ENCODE results near the gene TRIM2.

TRIM2 gene

GRCh38 chr4:153267890-153268289 lies 63.6 kb downstream of the TRIM2 start:
- Histone ChIP-seq H3K27me3 (ENCODE audit: low read depth, low read length) (no peaks in the 10 kb centered on the region), H3K4me1 (ENCODE audit: control insufficient read depth in 1 of 2, insufficient read depth in 2 of 2, low read length in 2 of 2) (peaks cover 0 to 10% of the 10 kb centered on the region in 2 donors), H3K36me3 (ENCODE audit: control insufficient read depth in 1 of 2, insufficient read depth in 2 of 2, low read length in 2 of 2) (peaks cover 3% of the 10 kb centered on the region in 2 donors), H3K4me3 (ENCODE audit: low read depth in 1 of 2, low read length in 2 of 2) (no peak overlapping the region), H3K9me3 (ENCODE audit: control insufficient read depth in 1 of 2, low read length in 2 of 2) (no peaks in the 10 kb centered on the region), H3K27ac (ENCODE audit: low read length) (no peak overlapping the region)

GRCh38 chr4:153268295-153268694 lies 64.1 kb downstream of the TRIM2 start:
- H3K27ac ChIP-seq (ENCODE audit: low read length), result no peak overlapping the region
- peaks cover 0 to 10% of the 10 kb centered on the region in 2 donors for H3K4me1 ChIP-seq (ENCODE audit: control insufficient read depth in 1 of 2, insufficient read depth in 2 of 2, low read length in 2 of 2)
- H3K4me3 ChIP-seq (ENCODE audit: low read depth in 1 of 2, low read length in 2 of 2), result no peak overlapping the region
- no peaks in the 10 kb centered on the region for H3K9me3 ChIP-seq (ENCODE audit: control insufficient read depth in 1 of 2, low read length in 2 of 2)
- peaks cover under 1 to 1% of the 10 kb centered on the region in 2 donors for H3K36me3 ChIP-seq (ENCODE audit: control insufficient read depth in 1 of 2, insufficient read depth in 2 of 2, low read length in 2 of 2)
- no peaks in the 10 kb centered on the region for H3K27me3 ChIP-seq (ENCODE audit: low read depth, low read length)

- peaks cover 0 to 10% of the 10 kb centered on the region in 2 donors for H3K4me1 ChIP-seq (ENCODE audit: control insufficient read depth in 1 of 2, insufficient read depth in 2 of 2, low read length in 2 of 2)
- H3K9me3 ChIP-seq (ENCODE audit: control insufficient read depth in 1 of 2, low read length in 2 of 2), result no peaks in the 10 kb centered on the region
- no peak overlapping the region for H3K27ac ChIP-seq (ENCODE audit: low read length)
These were observed 65.2 kb downstream of the TRIM2 start for GRCh38 chr4:153269218-153269990.

GRCh38 chr4:153270361-153270760 lies 66.1 kb downstream of the TRIM2 start:
- Histone ChIP-seq H3K4me1 (ENCODE audit: control insufficient read depth in 1 of 2, insufficient read depth in 2 of 2, low read length in 2 of 2) (peaks cover 0 to 10% of the 10 kb centered on the region in 2 donors), H3K27ac (ENCODE audit: low read length) (no peak overlapping the region), H3K27me3 (ENCODE audit: low read depth, low read length) (no peaks in the 10 kb centered on the region), H3K36me3 (ENCODE audit: control insufficient read depth in 1 of 2, insufficient read depth in 2 of 2, low read length in 2 of 2) (no peaks in the 10 kb centered on the region), H3K9me3 (ENCODE audit: control insufficient read depth in 1 of 2, low read length in 2 of 2) (no peaks in the 10 kb centered on the region), H3K4me3 (ENCODE audit: low read depth in 1 of 2, low read length in 2 of 2) (no peak overlapping the region)

More at GRCh38 chr4:153269218-153269990, 65.2 kb downstream of the TRIM2 start:
- H3K4me3 ChIP-seq (ENCODE audit: low read depth in 1 of 2, low read length in 2 of 2), result no peak overlapping the region
- no peaks in the 10 kb centered on the region for H3K27me3 ChIP-seq (ENCODE audit: low read depth, low read length)
- no peaks in the 10 kb centered on the region for H3K36me3 ChIP-seq (ENCODE audit: control insufficient read depth in 1 of 2, insufficient read depth in 2 of 2, low read length in 2 of 2)

GRCh38 chr4:153271820-153272219 lies 67.6 kb downstream of the TRIM2 start:
- no peaks in the 10 kb centered on the region for H3K36me3 ChIP-seq (ENCODE audit: control insufficient read depth in 1 of 2, insufficient read depth in 2 of 2, low read length in 2 of 2)
- H3K9me3 ChIP-seq (ENCODE audit: control insufficient read depth in 1 of 2, low read length in 2 of 2), result no peaks in the 10 kb centered on the region
- H3K27me3 ChIP-seq (ENCODE audit: low read depth, low read length), result no peaks in the 10 kb centered on the region
- H3K4me3 ChIP-seq (ENCODE audit: low read depth in 1 of 2, low read length in 2 of 2), result no peak overlapping the region
- no peak overlapping the region for H3K27ac ChIP-seq (ENCODE audit: low read length)
- H3K4me1 ChIP-seq (ENCODE audit: control insufficient read depth in 1 of 2, insufficient read depth in 2 of 2, low read length in 2 of 2), result peaks cover 0 to 10% of the 10 kb centered on the region in 2 donors

GRCh38 chr4:153273751-153274150 lies 69.5 kb downstream of the TRIM2 start:
- no peaks in the 10 kb centered on the region for H3K9me3 ChIP-seq (ENCODE audit: control insufficient read depth in 1 of 2, low read length in 2 of 2)
- no peak overlapping the region for H3K27ac ChIP-seq (ENCODE audit: low read length)
- H3K4me1 ChIP-seq (ENCODE audit: control insufficient read depth in 1 of 2, insufficient read depth in 2 of 2, low read length in 2 of 2), result peaks cover 0 to 14% of the 10 kb centered on the region in 2 donors
- H3K4me3 ChIP-seq (ENCODE audit: low read depth in 1 of 2, low read length in 2 of 2), result no peak overlapping the region
- no peaks in the 10 kb centered on the region for H3K36me3 ChIP-seq (ENCODE audit: control insufficient read depth in 1 of 2, insufficient read depth in 2 of 2, low read length in 2 of 2)
- H3K27me3 ChIP-seq (ENCODE audit: low read depth, low read length), result no peaks in the 10 kb centered on the region

GRCh38 chr4:153274967-153275366 lies 70.7 kb downstream of the TRIM2 start:
- peaks cover 0 to 10% of the 10 kb centered on the region in 2 donors for H3K4me1 ChIP-seq (ENCODE audit: control insufficient read depth in 1 of 2, insufficient read depth in 2 of 2, low read length in 2 of 2)
- no peaks in the 10 kb centered on the region for H3K9me3 ChIP-seq (ENCODE audit: control insufficient read depth in 1 of 2, low read length in 2 of 2)
- H3K36me3 ChIP-seq (ENCODE audit: control insufficient read depth in 1 of 2, insufficient read depth in 2 of 2, low read length in 2 of 2), result no peaks in the 10 kb centered on the region
- no peak overlapping the region for H3K27ac ChIP-seq (ENCODE audit: low read length)
- H3K27me3 ChIP-seq (ENCODE audit: low read depth, low read length), result no peaks in the 10 kb centered on the region
- no peak overlapping the region for H3K4me3 ChIP-seq (ENCODE audit: low read depth in 1 of 2, low read length in 2 of 2)

GRCh38 chr4:153275380-153276276 lies 71.4 kb downstream of the TRIM2 start:
- no peaks in the 10 kb centered on the region for H3K9me3 ChIP-seq (ENCODE audit: control insufficient read depth in 1 of 2, low read length in 2 of 2)
- H3K4me1 ChIP-seq (ENCODE audit: control insufficient read depth in 1 of 2, insufficient read depth in 2 of 2, low read length in 2 of 2), result peaks cover 0 to 10% of the 10 kb centered on the region in 2 donors
- no peaks in the 10 kb centered on the region for H3K36me3 ChIP-seq (ENCODE audit: control insufficient read depth in 1 of 2, insufficient read depth in 2 of 2, low read length in 2 of 2)
- no peak overlapping the region for H3K27ac ChIP-seq (ENCODE audit: low read length)
- no peak overlapping the region for H3K4me3 ChIP-seq (ENCODE audit: low read depth in 1 of 2, low read length in 2 of 2)
- H3K27me3 ChIP-seq (ENCODE audit: low read depth, low read length), result no peaks in the 10 kb centered on the region

- Histone ChIP-seq H3K9me3 (ENCODE audit: control insufficient read depth in 1 of 2, low read length in 2 of 2) (no peaks in the 10 kb centered on the region), H3K27ac (ENCODE audit: low read length) (no peak overlapping the region), H3K27me3 (ENCODE audit: low read depth, low read length) (no peaks in the 10 kb centered on the region), H3K4me1 (ENCODE audit: control insufficient read depth in 1 of 2, insufficient read depth in 2 of 2, low read length in 2 of 2) (peaks cover 0 to 10% of the 10 kb centered on the region in 2 donors), H3K4me3 (ENCODE audit: low read depth in 1 of 2, low read length in 2 of 2) (peak overlapping the region in 1 of 2 donors; percentile 28), H3K36me3 (ENCODE audit: control insufficient read depth in 1 of 2, insufficient read depth in 2 of 2, low read length in 2 of 2) (peaks cover 0 to 6% of the 10 kb centered on the region in 2 donors)
These were observed 72.7 kb downstream of the TRIM2 start for GRCh38 chr4:153276971-153277370.

GRCh38 chr4:153281476-153281875 lies 77.2 kb downstream of the TRIM2 start:
- no peak overlapping the region for H3K4me3 ChIP-seq (ENCODE audit: low read depth in 1 of 2, low read length in 2 of 2)
- H3K27ac ChIP-seq (ENCODE audit: low read length), result no peak overlapping the region
- peaks cover 0 to 6% of the 10 kb centered on the region in 2 donors for H3K9me3 ChIP-seq (ENCODE audit: control insufficient read depth in 1 of 2, low read length in 2 of 2)
- H3K4me1 ChIP-seq (ENCODE audit: control insufficient read depth in 1 of 2, insufficient read depth in 2 of 2, low read length in 2 of 2), result peaks cover 0 to 10% of the 10 kb centered on the region in 2 donors
- H3K36me3 ChIP-seq (ENCODE audit: control insufficient read depth in 1 of 2, insufficient read depth in 2 of 2, low read length in 2 of 2), result peaks cover 3 to 18% of the 10 kb centered on the region in 2 donors
- H3K27me3 ChIP-seq (ENCODE audit: low read depth, low read length), result no peaks in the 10 kb centered on the region

- no peaks in the 10 kb centered on the region for H3K27me3 ChIP-seq (ENCODE audit: low read depth, low read length)
- H3K9me3 ChIP-seq (ENCODE audit: control insufficient read depth in 1 of 2, low read length in 2 of 2), result peaks cover 0 to 6% of the 10 kb centered on the region in 2 donors
- H3K4me1 ChIP-seq (ENCODE audit: control insufficient read depth in 1 of 2, insufficient read depth in 2 of 2, low read length in 2 of 2), result peaks cover 0 to 8% of the 10 kb centered on the region in 2 donors
- H3K27ac ChIP-seq (ENCODE audit: low read length), result no peak overlapping the region
- H3K4me3 ChIP-seq (ENCODE audit: low read depth in 1 of 2, low read length in 2 of 2), result no peak overlapping the region
- H3K36me3 ChIP-seq (ENCODE audit: control insufficient read depth in 1 of 2, insufficient read depth in 2 of 2, low read length in 2 of 2), result peaks cover 3 to 18% of the 10 kb centered on the region in 2 donors
These were observed 77.8 kb downstream of the TRIM2 start for GRCh38 chr4:153282023-153282422.

Data from muscle layer of duodenum (tissue), 2 donors.